ENCODE measurements around the gene ZBTB39.

Gene ZBTB39

DNA sequence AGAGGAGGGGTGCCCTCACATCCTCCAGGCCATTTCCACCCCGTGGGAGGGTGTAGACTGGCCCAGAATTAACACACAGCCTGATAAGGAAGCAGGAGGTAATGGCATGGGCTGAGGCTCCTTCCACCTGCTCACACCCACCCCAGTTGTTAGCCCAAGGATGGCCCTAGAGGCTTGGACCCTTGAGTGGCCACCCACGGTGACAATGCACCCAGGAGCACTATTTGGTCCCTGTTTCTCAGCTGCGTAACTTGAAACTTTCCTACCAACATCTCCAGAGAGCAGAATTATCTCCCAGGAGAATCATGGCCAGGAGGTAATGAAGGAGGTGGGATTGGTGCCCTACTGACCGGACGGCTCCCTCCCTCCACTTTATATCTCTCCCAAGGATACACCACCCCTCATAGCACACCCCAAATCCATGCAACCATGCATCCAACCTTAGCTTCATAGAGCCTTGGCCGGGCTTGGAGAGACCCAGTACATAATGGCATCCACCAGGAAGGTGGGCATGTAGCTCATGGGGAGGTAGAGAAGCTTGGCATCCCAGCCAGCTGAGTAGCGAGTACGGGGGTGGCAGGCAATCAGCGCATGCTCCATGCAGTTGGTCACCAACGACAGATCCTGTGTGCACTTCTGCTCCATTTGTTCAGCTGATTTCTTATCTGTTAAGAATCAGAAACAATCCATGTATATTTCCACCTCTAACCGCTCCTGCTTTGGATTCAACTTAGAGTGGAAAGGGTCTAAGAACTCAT lies 54.6 kb downstream of the ZBTB39 start:
- 0 out of 2 replicates have a peak, but pooled peaks cover 2% of the 10 kb centered on the region for H3K27me3 ChIP-seq (replicated peaks; ENCODE audit: control insufficient read depth, insufficient read depth, low read length)
- no peaks in the 10 kb centered on the region for H3K36me3 ChIP-seq (ENCODE audit: control insufficient read depth, insufficient read depth, low read length)
- TF ChIP-seq, protein P1, sequence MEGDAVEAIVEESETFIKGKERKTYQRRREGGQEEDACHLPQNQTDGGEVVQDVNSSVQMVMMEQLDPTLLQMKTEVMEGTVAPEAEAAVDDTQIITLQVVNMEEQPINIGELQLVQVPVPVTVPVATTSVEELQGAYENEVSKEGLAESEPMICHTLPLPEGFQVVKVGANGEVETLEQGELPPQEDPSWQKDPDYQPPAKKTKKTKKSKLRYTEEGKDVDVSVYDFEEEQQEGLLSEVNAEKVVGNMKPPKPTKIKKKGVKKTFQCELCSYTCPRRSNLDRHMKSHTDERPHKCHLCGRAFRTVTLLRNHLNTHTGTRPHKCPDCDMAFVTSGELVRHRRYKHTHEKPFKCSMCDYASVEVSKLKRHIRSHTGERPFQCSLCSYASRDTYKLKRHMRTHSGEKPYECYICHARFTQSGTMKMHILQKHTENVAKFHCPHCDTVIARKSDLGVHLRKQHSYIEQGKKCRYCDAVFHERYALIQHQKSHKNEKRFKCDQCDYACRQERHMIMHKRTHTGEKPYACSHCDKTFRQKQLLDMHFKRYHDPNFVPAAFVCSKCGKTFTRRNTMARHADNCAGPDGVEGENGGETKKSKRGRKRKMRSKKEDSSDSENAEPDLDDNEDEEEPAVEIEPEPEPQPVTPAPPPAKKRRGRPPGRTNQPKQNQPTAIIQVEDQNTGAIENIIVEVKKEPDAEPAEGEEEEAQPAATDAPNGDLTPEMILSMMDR (IDR thresholded peaks at IDR 0.05; ENCODE audit: insufficient read depth, low read length, poor library complexity, severe bottlenecking) = no peak
- no peak for DNase-seq (ENCODE audit: extremely low read depth, insufficient read length)
- H3K4me3 ChIP-seq (replicated peaks; ENCODE audit: low read depth, low read length) = no peak overlapping the region

DNA sequence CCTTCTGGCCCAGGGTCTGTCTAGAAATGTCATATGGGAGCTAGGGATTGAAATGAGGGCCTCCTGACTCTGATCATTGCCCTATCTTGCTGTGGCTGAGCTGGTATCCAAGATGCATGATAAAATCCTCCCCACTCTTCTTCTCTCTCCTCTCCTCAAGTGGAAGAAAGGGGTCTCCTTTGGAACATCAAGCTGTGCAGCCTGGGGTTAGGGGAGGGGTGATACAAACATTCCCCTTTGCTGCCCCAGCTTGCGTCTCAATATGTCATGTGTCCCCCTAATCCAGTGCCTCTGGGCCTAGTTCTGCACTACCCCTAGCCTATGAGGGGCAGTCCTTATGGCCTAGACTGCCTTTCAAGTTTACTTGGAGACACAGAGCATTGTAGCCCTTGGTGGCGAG lies 57.5 kb downstream of the ZBTB39 start:
- no peaks in the 10 kb centered on the region for H3K36me3 ChIP-seq (ENCODE audit: control insufficient read depth, insufficient read depth, low read length)
- H3K27me3 ChIP-seq (replicated peaks; ENCODE audit: control insufficient read depth, insufficient read depth, low read length) = no peaks in the 10 kb centered on the region
- H3K4me3 ChIP-seq (replicated peaks; ENCODE audit: low read depth, low read length) = no peak overlapping the region
- TF ChIP-seq, protein P1 (IDR thresholded peaks at IDR 0.05; ENCODE audit: insufficient read depth, low read length, poor library complexity, severe bottlenecking) = no peak
- DNase-seq (ENCODE audit: extremely low read depth, insufficient read length) = no peak
